ENCODE measurements around the gene GANAB. TPM values are rescaled to one million over a fixed set of nuclear protein-coding genes. Genes with fewer than 3 reads are reported as not detected.

The GANAB gene
- total and polyA plus RNA-seq, 2 donors from 2014 or later, result 110 to 309 TPM

DNA sequence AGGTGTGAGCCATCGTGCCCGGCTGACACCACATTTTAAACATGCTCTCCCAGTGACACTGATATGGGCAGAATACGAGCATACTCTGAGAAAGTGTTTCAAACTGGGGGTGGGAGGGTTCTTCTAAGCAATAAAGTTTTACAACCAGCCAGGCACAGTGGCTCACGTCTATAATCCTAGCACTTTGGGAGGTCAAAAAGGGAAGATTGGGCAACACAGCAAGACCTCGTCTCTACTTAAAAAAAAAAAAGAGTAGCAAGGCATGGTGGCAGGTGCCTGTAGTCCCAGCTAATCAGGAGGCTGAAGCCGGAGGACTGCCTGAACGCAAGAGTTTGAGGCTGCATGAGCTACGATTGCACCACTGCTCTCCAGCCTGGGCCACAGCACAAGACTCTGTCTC lies 2.2 kb downstream of the GANAB start:
- no peaks in the 10 kb centered on the region for H3K27me3 ChIP-seq (ENCODE audit: control insufficient read depth, insufficient read depth, low read length)
- H3K9me3 ChIP-seq (ENCODE audit: control insufficient read depth in 2 of 3, insufficient read depth in 1 of 3, low read length in 3 of 3), result no peaks in the 10 kb centered on the region
- no peak overlapping the region for H3K4me3 ChIP-seq (ENCODE audit: low read length in 3 of 3)
- intact Hi-C loops (cut with DNase I), result no loop called here
- DNase-seq, result no peak
- peaks cover 0 to 29% (median 2%) of the 10 kb centered on the region in 3 donors for H3K36me3 ChIP-seq (ENCODE audit: control insufficient read depth in 2 of 3, insufficient read depth in 3 of 3, low read length in 3 of 3)
- H3K9ac ChIP-seq (ENCODE audit: low read length in 3 of 3), result no peak overlapping the region
- TF ChIP-seq, protein P1, sequence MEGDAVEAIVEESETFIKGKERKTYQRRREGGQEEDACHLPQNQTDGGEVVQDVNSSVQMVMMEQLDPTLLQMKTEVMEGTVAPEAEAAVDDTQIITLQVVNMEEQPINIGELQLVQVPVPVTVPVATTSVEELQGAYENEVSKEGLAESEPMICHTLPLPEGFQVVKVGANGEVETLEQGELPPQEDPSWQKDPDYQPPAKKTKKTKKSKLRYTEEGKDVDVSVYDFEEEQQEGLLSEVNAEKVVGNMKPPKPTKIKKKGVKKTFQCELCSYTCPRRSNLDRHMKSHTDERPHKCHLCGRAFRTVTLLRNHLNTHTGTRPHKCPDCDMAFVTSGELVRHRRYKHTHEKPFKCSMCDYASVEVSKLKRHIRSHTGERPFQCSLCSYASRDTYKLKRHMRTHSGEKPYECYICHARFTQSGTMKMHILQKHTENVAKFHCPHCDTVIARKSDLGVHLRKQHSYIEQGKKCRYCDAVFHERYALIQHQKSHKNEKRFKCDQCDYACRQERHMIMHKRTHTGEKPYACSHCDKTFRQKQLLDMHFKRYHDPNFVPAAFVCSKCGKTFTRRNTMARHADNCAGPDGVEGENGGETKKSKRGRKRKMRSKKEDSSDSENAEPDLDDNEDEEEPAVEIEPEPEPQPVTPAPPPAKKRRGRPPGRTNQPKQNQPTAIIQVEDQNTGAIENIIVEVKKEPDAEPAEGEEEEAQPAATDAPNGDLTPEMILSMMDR (IDR thresholded peaks at IDR 0.05; ENCODE audit: borderline replicate concordance, extremely low read depth, insufficient read depth), result no peak
- peaks cover 0 to 13% (median 2%) of the 10 kb centered on the region in 3 donors for H3K4me1 ChIP-seq (ENCODE audit: control insufficient read depth in 2 of 3, insufficient read depth in 2 of 3, low read depth in 1 of 3, low read length in 3 of 3)
- FAIRE-seq, result no peak
- H3K27ac ChIP-seq (ENCODE audit: low read depth in 2 of 2, low read length in 2 of 2), result no peak overlapping the region

DNA sequence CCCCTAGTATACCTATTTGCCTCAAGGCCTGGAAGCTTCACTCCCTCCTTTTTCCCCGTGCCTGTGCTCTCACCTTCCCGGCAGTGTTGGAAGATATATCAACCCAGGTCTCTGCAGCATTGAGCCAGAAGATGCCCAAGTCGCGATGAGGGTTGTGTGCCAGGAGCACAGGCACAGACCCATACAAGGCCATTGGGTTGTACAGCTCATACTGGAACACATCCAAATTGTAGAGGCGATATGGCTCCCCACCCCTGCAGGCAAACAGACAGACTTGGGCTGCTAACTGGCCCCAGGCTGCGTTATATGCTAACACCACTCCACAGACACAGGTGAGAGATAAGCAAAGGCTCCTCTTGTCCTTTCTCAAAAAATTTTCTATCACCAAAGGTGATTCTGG lies 13.9 kb downstream of the GANAB start:
- peaks cover 24 to 75% (median 60%) of the 10 kb centered on the region in 3 donors for H3K36me3 ChIP-seq (ENCODE audit: control insufficient read depth in 2 of 3, insufficient read depth in 3 of 3, low read length in 3 of 3)
- DNase-seq (no peak), FAIRE-seq (no peak)
- H3K27ac ChIP-seq (ENCODE audit: low read depth in 2 of 2, low read length in 2 of 2), result no peak overlapping the region
- H3K9ac ChIP-seq (ENCODE audit: low read length in 3 of 3), result no peak overlapping the region
- intact Hi-C loops (cut with DNase I), result no loop called here
- no peaks in the 10 kb centered on the region for H3K4me1 ChIP-seq (ENCODE audit: control insufficient read depth in 2 of 3, insufficient read depth in 2 of 3, low read depth in 1 of 3, low read length in 3 of 3)
- TF ChIP-seq, protein P1 (IDR thresholded peaks at IDR 0.05; ENCODE audit: borderline replicate concordance, extremely low read depth, insufficient read depth), result no peak
- no peaks in the 10 kb centered on the region for H3K27me3 ChIP-seq (ENCODE audit: control insufficient read depth, insufficient read depth, low read length)
- H3K4me3 ChIP-seq (ENCODE audit: low read length in 3 of 3), result no peak overlapping the region
- no peaks in the 10 kb centered on the region for H3K9me3 ChIP-seq (ENCODE audit: control insufficient read depth in 2 of 3, insufficient read depth in 1 of 3, low read length in 3 of 3)

DNA sequence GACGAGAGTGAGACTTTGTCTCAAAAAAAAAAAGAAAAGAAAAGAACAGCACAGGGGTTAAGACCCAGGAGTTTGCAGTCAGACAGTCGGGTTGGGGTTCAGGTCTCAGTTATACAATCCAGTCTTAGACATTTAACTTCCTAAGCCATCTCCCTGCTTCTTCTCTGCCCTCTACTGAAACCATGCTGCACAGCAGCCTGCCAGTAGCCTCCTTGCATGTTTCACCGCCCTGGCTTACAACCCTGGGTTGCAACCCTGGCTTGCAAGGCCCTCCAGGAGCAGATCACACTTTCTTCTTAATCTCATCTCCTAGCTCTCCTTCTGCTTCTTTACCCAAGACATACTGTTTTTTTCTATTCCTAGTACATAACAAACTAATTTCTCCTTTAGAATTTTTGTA lies 18.7 kb downstream of the GANAB start:
- H3K36me3 ChIP-seq (ENCODE audit: control insufficient read depth in 2 of 3, insufficient read depth in 3 of 3, low read length in 3 of 3), result peaks cover 22 to 71% (median 56%) of the 10 kb centered on the region in 3 donors
- H3K4me3 ChIP-seq (ENCODE audit: low read length in 3 of 3), result no peak overlapping the region
- intact Hi-C loops (cut with DNase I), result no loop called here
- no peak for DNase-seq
- TF ChIP-seq, protein P1 (IDR thresholded peaks at IDR 0.05; ENCODE audit: borderline replicate concordance, extremely low read depth, insufficient read depth), result no peak
- no peaks in the 10 kb centered on the region for H3K9me3 ChIP-seq (ENCODE audit: control insufficient read depth in 2 of 3, insufficient read depth in 1 of 3, low read length in 3 of 3)
- H3K27me3 ChIP-seq (ENCODE audit: control insufficient read depth, insufficient read depth, low read length), result no peaks in the 10 kb centered on the region
- H3K4me1 ChIP-seq (ENCODE audit: control insufficient read depth in 2 of 3, insufficient read depth in 2 of 3, low read depth in 1 of 3, low read length in 3 of 3), result no peaks in the 10 kb centered on the region
- no peak overlapping the region for H3K27ac ChIP-seq (ENCODE audit: low read depth in 2 of 2, low read length in 2 of 2)
- H3K9ac ChIP-seq (ENCODE audit: low read length in 3 of 3), result no peak overlapping the region
- FAIRE-seq, result no peak

All from kidney (tissue), 14 donors.